Upper lobe of left lung (tissue), 4 donors: ENCODE data around the gene MR1.
"Not testable (repeated sequence)": the region's sequence is repeated elsewhere in the genome, so short reads cannot be mapped to it uniquely, and the experiment has no call there.

Experiments used
- POLR2A ChIP-seq, 4 donors: fragments of 450-650 bp; IDR thresholded peaks; one replicate each; pipeline ENCODE4 v1.5.1; 2016 to 2017; ENCODE audit warnings: antibody characterized with exemption in 4 of 4, mild to moderate bottlenecking in 2 of 4
- TF ChIP-seq, protein P1 (sequence below), 6 experiments: fragments of 450-650 bp in 4 of 6; fragments of 200-600 bp in 2 of 6; sonication (generic) in 2 of 6; IDR thresholded peaks; one replicate each; pipeline ENCODE4 v1.5.1; 2016 to 2019; ENCODE audit warnings: antibody characterized with exemption in 6 of 6

DNA sequence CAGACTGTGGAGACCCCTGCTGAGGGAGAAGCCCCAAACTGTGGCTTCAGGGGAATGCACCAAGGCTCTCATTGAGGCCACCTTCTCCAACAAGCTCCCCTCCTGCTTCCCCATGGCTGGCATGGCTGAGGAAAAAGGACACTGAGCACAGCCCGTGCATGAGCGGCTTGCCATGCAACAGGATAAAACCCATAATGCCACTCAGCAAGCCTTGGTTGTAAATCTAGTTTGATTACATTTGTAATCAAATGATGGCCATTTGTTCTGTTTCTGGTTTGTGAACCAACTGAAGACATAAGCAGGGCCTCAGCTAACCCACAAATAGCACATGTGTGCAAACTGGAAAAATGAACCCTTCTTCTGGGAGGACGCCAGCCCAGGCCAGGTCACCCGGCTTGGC lies 27.2 kb downstream of the MR1 start:
- TF ChIP-seq, protein P1, sequence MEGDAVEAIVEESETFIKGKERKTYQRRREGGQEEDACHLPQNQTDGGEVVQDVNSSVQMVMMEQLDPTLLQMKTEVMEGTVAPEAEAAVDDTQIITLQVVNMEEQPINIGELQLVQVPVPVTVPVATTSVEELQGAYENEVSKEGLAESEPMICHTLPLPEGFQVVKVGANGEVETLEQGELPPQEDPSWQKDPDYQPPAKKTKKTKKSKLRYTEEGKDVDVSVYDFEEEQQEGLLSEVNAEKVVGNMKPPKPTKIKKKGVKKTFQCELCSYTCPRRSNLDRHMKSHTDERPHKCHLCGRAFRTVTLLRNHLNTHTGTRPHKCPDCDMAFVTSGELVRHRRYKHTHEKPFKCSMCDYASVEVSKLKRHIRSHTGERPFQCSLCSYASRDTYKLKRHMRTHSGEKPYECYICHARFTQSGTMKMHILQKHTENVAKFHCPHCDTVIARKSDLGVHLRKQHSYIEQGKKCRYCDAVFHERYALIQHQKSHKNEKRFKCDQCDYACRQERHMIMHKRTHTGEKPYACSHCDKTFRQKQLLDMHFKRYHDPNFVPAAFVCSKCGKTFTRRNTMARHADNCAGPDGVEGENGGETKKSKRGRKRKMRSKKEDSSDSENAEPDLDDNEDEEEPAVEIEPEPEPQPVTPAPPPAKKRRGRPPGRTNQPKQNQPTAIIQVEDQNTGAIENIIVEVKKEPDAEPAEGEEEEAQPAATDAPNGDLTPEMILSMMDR (IDR thresholded peaks at IDR 0.05), result not testable (repeated sequence)
- TF ChIP-seq POLR2A (IDR thresholded peaks at IDR 0.05), result not testable (repeated sequence)
